Measurements from ENCODE around the gene FBXW7. TPM values are rescaled to one million over a fixed set of nuclear protein-coding genes. Genes with fewer than 3 reads are reported as not detected.

FBXW7 gene
- polyA plus RNA-seq, 1 of the 3 experiments (the other 2 are of a cell fraction) = 7.7 TPM

GRCh38 chr4:152340818-152341217, 195.1 kb downstream of the FBXW7 start:
- no peaks in the 10 kb centered on the region for H3K9me3 ChIP-seq
- TF ChIP-seq EP300 (IDR thresholded peaks at IDR 0.05; ENCODE audit: borderline replicate concordance in 1 of 2, low read depth in 1 of 2, low read length in 1 of 2) (no peak), MXI1 (IDR thresholded peaks at IDR 0.05; ENCODE audit: low read depth, low read length) (no peak)
- no peak overlapping the region for H2AFZ ChIP-seq (ENCODE audit: low read depth)
- H3K27ac ChIP-seq (ENCODE audit: low read depth in 2 of 2, low read length in 1 of 2) = no peak overlapping the region
- H3K36me3 ChIP-seq (replicated peaks in 1 of 2; ENCODE audit: control insufficient read depth in 1 of 2, insufficient read depth in 2 of 2, low read length in 1 of 2) = peaks cover 25 to 40% of the 10 kb centered on the region in 2 experiments
- H3K4me1 ChIP-seq (ENCODE audit: control insufficient read depth in 1 of 2, insufficient read depth in 2 of 2, low read depth in 1 of 2, low read length in 1 of 2) = no peaks in the 10 kb centered on the region
- CTCF ChIA-PET = interaction anchor here (1.2 kb wide), 1 partner anchor 15 kb away, joined by 3 read pairs; no protein-coding TSS in a partner anchor
- no peak for DNase-seq
- H4K20me1 ChIP-seq (ENCODE audit: insufficient read depth) = no peaks in the 10 kb centered on the region
- H3F3A ChIP-seq (replicated peaks; ENCODE audit: insufficient read depth) = peaks cover 4% of the 10 kb centered on the region
- WGBS (ENCODE audit: low lambda C conversion rate) = 100% methylated on average over 3 of the region's 3 CpGs
- H3K4me3 ChIP-seq (ENCODE audit: low read depth in 2 of 2, low read length in 1 of 2) = no peak overlapping the region
- POLR2A ChIA-PET = no interaction called here
- no peaks in the 10 kb centered on the region; the same call in 1 of the 2 replicates for H3K79me2 ChIP-seq (ENCODE audit: insufficient read depth)
- H3K9ac ChIP-seq = no peak overlapping the region
- H3K4me2 ChIP-seq = no peak overlapping the region
- no peaks in the 10 kb centered on the region for H3K9me2 ChIP-seq
- H3K27me3 ChIP-seq (ENCODE audit: insufficient read depth) = no peaks in the 10 kb centered on the region

GRCh38 chr4:152339576-152339975, 196.3 kb downstream of the FBXW7 start:
- Histone ChIP-seq H3K9me3 (no peaks in the 10 kb centered on the region), H3K4me2 (no peak overlapping the region), H3K9me2 (no peaks in the 10 kb centered on the region), H3K79me2 (ENCODE audit: insufficient read depth) (no peaks in the 10 kb centered on the region; the same call in 1 of the 2 replicates), H3K9ac (no peak overlapping the region), H4K20me1 (ENCODE audit: insufficient read depth) (no peaks in the 10 kb centered on the region), H3K4me3 (ENCODE audit: low read depth in 2 of 2, low read length in 1 of 2) (no peak overlapping the region), H3F3A (replicated peaks; ENCODE audit: insufficient read depth) (peaks cover 4% of the 10 kb centered on the region), H3K27ac (ENCODE audit: low read depth in 2 of 2, low read length in 1 of 2) (no peak overlapping the region), H2AFZ (ENCODE audit: low read depth) (no peak overlapping the region), H3K36me3 (replicated peaks in 1 of 2; ENCODE audit: control insufficient read depth in 1 of 2, insufficient read depth in 2 of 2, low read length in 1 of 2) (peaks cover 30 to 38% of the 10 kb centered on the region in 2 experiments), H3K27me3 (ENCODE audit: insufficient read depth) (no peaks in the 10 kb centered on the region), H3K4me1 (ENCODE audit: control insufficient read depth in 1 of 2, insufficient read depth in 2 of 2, low read depth in 1 of 2, low read length in 1 of 2) (no peaks in the 10 kb centered on the region)
- WGBS (ENCODE audit: low lambda C conversion rate) = 94% methylated on average over 4 of the region's 4 CpGs
- ChIA-PET POLR2A (no interaction called here), CTCF (interaction anchor here (0.7 kb wide), 1 partner anchor 795 kb away, joined by 3 read pairs; no protein-coding TSS in a partner anchor)
- no peak for TF ChIP-seq YY1 (IDR thresholded peaks at IDR 0.05; ENCODE audit: low read depth)
- no peak for TF ChIP-seq MXI1 (IDR thresholded peaks at IDR 0.05; ENCODE audit: low read depth, low read length)
- no peak for TF ChIP-seq TEAD4 (IDR thresholded peaks at IDR 0.05; ENCODE audit: borderline replicate concordance, insufficient read depth)
- TF ChIP-seq ELF1 (IDR thresholded peaks at IDR 0.05) = no peak
- TF ChIP-seq PBX3 (IDR thresholded peaks at IDR 0.05) = no peak
- TF ChIP-seq MAX (IDR thresholded peaks at IDR 0.05; ENCODE audit: low read depth) = no peak
- TF ChIP-seq FOXM1 (IDR thresholded peaks at IDR 0.05; ENCODE audit: low read depth) = no peak
- TF ChIP-seq USF2 (IDR thresholded peaks at IDR 0.05; ENCODE audit: borderline replicate concordance, low read depth, low read length) = no peak
- TF ChIP-seq JUND (IDR thresholded peaks at IDR 0.05) = no peak
- no peak for TF ChIP-seq TAF1 (IDR thresholded peaks at IDR 0.05; ENCODE audit: borderline replicate concordance, low read depth, low read length)
- no peak for TF ChIP-seq EP300 (IDR thresholded peaks at IDR 0.05; ENCODE audit: borderline replicate concordance in 1 of 2, low read depth in 1 of 2, low read length in 1 of 2)
- no peak for DNase-seq
